ENCODE data around the gene GNAI3.

The GNAI3 gene

DNA sequence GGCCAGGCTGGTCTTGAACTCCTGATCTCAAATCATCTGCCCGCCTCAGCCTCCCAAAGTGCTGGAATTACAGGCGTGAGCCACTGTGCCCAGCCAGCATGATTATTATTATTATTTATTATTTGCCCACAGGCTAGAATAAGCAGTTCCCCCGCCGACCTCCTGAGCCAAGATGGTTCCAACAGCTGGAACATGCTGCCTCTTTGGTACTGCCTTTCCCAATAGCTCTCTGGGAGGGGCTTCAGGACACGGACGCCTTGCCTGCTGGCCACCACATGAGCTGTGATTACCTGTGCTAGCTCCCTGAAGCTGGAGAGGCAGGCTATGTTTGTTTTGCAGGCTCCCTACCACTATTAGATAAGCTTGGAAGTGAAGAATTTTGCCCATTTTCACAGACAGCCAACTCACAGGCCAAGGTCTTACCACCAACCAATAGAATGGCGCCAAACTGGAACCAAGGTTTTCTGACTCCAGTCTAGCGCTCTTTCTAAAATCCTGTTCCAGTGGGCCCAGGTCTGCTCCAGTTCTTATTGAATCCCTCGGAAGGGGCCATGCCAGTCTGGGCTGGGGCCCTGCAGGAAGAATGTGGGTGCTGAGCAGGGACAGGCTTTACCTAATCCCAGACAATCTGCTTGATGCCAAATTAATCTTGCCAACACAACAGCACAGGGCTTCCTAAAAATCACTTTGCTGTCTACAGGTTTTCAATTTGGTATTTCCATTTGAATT is 10.8 kb upstream of the GNAI3 start:
- in situ Hi-C loops (cut with MboI; ENCODE audit: low sequenced_read_pairs, unreplicated experiment), result loop anchor here (10.0 kb wide), 1 partner anchor 253 kb away; the partner anchor contains the start of gene PSRC1

DNA sequence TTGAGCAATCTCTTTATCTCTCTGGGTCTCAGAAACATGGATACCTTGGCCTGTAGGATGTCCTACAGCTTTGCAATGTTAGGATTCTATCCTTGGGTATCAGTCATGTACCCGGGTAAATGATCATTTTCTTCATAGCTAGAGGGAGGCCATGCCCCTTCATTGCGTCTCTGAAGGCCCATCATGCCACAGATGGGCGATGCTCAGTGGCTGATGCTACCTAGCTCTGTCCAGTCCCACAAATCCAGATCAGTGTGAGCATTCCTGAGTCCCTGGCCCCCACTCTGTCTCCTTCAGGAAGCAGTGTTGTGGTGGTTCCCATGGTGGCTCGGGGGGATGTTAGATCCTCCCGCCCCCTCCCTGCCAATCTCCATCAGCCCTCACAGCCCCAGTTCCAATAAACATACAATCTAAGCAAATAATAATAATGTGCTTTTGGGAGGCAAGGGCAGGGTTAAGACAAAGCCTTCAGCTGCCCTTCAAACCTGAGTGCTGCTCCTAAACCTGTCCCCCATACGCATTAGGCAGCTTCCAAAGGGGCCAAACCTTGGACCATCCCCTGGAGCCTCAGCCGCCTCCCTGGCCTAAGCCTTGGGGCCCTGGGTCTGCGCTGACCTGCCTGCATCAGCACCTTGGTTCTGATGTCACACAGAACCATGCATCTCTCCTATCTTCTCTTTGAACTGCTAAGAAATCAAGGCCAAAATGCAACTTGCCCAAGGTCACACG is 9.4 kb upstream of the GNAI3 start:
- in situ Hi-C loops (cut with MboI; ENCODE audit: low sequenced_read_pairs, unreplicated experiment), result loop anchor here (10.0 kb wide), 1 partner anchor 254 kb away; the partner anchor contains the start of gene PSRC1
- TF ChIP-seq, protein P1, sequence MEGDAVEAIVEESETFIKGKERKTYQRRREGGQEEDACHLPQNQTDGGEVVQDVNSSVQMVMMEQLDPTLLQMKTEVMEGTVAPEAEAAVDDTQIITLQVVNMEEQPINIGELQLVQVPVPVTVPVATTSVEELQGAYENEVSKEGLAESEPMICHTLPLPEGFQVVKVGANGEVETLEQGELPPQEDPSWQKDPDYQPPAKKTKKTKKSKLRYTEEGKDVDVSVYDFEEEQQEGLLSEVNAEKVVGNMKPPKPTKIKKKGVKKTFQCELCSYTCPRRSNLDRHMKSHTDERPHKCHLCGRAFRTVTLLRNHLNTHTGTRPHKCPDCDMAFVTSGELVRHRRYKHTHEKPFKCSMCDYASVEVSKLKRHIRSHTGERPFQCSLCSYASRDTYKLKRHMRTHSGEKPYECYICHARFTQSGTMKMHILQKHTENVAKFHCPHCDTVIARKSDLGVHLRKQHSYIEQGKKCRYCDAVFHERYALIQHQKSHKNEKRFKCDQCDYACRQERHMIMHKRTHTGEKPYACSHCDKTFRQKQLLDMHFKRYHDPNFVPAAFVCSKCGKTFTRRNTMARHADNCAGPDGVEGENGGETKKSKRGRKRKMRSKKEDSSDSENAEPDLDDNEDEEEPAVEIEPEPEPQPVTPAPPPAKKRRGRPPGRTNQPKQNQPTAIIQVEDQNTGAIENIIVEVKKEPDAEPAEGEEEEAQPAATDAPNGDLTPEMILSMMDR (IDR thresholded peaks at IDR 0.05; ENCODE audit: borderline replicate concordance, control extremely low read depth, extremely low read depth, insufficient read depth, missing control alignments), result no peak
- no peak for DNase-seq (ENCODE audit: low spot score)

More for the DNA sequence above, 10.8 kb upstream of the GNAI3 start:
- DNase-seq (ENCODE audit: low spot score), result no peak
- TF ChIP-seq, protein P1 (IDR thresholded peaks at IDR 0.05; ENCODE audit: borderline replicate concordance, control extremely low read depth, extremely low read depth, insufficient read depth, missing control alignments), result no peak

DNA sequence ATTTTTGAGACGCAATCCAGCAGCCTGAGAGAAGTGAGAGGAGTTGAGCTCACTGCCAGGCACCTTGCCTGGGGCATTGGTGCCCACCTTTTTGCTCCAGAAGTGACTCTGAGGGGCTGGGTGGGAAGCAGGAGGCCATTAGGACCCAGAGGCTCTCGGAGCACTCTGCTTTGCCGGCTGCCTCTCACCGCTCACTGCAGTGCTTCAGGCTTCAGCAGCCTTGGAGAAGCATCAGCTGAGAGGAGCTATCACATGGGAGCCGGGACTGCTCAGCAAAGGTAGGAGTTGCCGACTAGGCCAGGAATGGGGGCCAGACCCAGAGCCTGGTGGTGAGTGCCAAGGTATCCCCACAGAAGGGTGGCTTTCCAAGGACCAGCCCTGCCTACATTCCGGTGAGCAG is 8.7 kb upstream of the GNAI3 start, which contains the start of gene GPR61:
Gene GPR61, plus strand, starts transcription at position 197 of the 400 bp plus-strand sequence. CDS start 3,151 bp downstream, outside the sequence.
- DNase-seq (ENCODE audit: low spot score), result peak; percentile 10
- TF ChIP-seq, protein P1 (IDR thresholded peaks at IDR 0.05; ENCODE audit: borderline replicate concordance, control extremely low read depth, extremely low read depth, insufficient read depth, missing control alignments), result no peak
- in situ Hi-C loops (cut with MboI; ENCODE audit: low sequenced_read_pairs, unreplicated experiment), result loop anchor here (10.0 kb wide), 2 partner anchors 255 to 445 kb away; partner anchors contain the start of genes AHCYL1 and PSRC1

DNA sequence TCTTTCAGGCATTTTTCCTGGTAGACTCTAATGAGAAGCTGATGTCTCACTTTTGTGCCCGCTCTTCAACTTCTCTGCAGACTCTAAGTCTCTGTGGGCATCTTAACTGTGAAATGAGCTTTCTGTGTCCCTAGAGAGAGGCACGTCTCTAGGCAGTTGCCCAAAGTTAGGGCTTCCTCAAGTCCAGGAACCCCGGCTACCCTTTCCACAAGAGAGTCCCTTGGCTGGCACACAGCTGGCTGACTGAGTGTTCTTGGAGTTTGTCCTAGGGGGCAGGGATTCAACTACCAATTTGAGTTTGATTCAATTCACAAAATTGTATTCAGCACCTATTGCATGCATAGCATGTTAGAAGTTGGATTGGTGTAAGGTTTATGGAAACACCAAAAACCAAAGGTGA is 7.3 kb upstream of the GNAI3 start:
- in situ Hi-C loops (cut with MboI; ENCODE audit: low sequenced_read_pairs, unreplicated experiment), result loop anchor here (10.0 kb wide), 1 partner anchor 444 kb away; the partner anchor contains the start of gene AHCYL1
- DNase-seq (ENCODE audit: low spot score), result no peak
- TF ChIP-seq, protein P1 (IDR thresholded peaks at IDR 0.05; ENCODE audit: borderline replicate concordance, control extremely low read depth, extremely low read depth, insufficient read depth, missing control alignments), result no peak

DNA sequence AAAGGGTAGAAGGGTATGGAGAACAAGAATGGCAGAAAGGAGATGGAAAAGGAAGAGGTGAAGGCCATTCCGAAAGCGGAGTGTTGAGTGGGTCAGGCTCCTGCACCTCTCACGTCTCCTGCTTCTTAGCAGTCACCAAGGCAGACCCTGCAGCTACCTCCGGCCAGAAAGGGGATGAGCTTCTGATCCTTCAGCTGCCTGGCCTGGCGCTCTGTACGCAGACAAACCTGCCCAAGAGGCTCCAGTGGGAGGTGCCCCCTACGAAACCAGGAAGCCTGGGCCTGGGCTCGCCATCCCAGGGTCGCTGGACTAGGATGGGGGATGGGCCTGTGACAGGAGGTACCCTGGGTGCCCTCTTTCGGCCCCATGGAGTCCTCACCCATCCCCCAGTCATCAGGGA is 5.8 kb upstream of the GNAI3 start:
- DNase-seq (ENCODE audit: low spot score), result peak; percentile 7
- in situ Hi-C loops (cut with MboI; ENCODE audit: low sequenced_read_pairs, unreplicated experiment), result loop anchor here (10.0 kb wide), 1 partner anchor 442 kb away; the partner anchor contains the start of gene AHCYL1
- TF ChIP-seq, protein P1 (IDR thresholded peaks at IDR 0.05; ENCODE audit: borderline replicate concordance, control extremely low read depth, extremely low read depth, insufficient read depth, missing control alignments), result no peak

DNA sequence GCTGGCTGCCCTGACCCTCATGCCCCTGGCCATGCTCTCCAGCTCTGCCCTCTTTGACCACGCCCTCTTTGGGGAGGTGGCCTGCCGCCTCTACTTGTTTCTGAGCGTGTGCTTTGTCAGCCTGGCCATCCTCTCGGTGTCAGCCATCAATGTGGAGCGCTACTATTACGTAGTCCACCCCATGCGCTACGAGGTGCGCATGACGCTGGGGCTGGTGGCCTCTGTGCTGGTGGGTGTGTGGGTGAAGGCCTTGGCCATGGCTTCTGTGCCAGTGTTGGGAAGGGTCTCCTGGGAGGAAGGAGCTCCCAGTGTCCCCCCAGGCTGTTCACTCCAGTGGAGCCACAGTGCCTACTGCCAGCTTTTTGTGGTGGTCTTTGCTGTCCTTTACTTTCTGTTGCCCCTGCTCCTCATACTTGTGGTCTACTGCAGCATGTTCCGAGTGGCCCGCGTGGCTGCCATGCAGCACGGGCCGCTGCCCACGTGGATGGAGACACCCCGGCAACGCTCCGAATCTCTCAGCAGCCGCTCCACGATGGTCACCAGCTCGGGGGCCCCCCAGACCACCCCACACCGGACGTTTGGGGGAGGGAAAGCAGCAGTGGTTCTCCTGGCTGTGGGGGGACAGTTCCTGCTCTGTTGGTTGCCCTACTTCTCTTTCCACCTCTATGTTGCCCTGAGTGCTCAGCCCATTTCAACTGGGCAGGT is 5.0 kb upstream of the GNAI3 start:
- peak; percentile 15 for DNase-seq (ENCODE audit: low spot score)
- TF ChIP-seq, protein P1 (IDR thresholded peaks at IDR 0.05; ENCODE audit: borderline replicate concordance, control extremely low read depth, extremely low read depth, insufficient read depth, missing control alignments), result no peak
- in situ Hi-C loops (cut with MboI; ENCODE audit: low sequenced_read_pairs, unreplicated experiment), result loop anchor here (10.0 kb wide), 1 partner anchor 441 kb away; the partner anchor contains the start of gene AHCYL1
